ENCODE data around the gene ZSCAN10.

DNA sequence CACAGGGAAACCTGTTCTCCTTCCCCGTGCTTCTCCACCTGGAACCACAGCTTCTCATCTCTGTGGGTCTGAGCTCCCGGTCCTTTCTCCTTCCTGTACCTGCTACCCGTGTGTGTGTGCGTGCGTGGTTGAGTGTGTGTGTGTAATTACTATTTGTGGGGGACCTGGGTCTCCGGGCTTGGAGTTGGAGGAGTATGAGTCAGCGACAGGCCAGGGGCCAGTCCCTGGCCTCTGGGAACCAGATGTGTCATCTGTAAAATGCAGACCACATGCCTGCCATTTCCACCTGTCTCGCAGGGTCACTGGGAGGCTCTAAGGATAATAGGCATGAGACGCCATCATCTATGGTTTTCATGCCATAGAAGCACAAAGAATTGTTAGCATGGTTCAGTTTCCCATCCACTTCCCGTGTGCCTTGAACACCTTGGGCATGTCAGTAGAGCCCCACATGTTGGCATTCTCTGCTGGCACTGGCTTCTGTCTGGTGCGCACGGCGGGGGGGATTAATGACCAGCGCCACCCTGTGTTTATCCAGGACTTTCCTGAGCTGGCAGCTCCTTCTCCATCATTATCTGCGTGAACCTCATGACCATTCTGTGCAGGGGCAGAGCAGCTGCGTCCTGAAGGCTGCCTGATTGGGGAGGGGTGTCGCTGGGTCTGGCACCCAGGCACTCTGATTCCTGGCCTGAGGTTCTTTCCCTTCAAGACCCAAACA, 14.8 kb upstream of the ZSCAN10 start:
- TF ChIP-seq EP300 (IDR thresholded peaks at IDR 0.05): no peak
- TF ChIP-seq, protein P1, sequence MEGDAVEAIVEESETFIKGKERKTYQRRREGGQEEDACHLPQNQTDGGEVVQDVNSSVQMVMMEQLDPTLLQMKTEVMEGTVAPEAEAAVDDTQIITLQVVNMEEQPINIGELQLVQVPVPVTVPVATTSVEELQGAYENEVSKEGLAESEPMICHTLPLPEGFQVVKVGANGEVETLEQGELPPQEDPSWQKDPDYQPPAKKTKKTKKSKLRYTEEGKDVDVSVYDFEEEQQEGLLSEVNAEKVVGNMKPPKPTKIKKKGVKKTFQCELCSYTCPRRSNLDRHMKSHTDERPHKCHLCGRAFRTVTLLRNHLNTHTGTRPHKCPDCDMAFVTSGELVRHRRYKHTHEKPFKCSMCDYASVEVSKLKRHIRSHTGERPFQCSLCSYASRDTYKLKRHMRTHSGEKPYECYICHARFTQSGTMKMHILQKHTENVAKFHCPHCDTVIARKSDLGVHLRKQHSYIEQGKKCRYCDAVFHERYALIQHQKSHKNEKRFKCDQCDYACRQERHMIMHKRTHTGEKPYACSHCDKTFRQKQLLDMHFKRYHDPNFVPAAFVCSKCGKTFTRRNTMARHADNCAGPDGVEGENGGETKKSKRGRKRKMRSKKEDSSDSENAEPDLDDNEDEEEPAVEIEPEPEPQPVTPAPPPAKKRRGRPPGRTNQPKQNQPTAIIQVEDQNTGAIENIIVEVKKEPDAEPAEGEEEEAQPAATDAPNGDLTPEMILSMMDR (IDR thresholded peaks at IDR 0.05): no peak
- no peak for TF ChIP-seq POLR2AphosphoS5 (IDR thresholded peaks at IDR 0.05)

All from gastroesophageal sphincter (tissue), 3 donors.